Measurements from ENCODE around the gene PARN.

Gene PARN

DNA sequence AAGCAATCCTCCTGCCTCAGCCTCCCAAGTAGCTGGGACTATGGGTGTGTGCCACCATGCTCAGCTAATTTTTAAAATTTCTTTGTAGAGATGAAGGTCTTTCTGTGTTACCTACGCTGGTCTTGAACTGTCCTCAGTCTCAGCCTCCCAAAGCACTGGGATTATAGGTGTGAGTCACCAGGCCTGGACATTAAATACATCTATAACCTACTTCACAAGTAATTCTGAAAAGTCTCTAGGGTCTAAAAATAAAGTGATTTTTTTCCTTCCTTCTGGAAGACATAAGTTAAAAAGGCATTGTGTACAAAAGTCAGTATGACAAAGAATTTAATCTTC is 118.3 kb downstream of the PARN start:
- H3K4me3 ChIP-seq (ENCODE audit: low read depth, low read length), result no peak overlapping the region
- TF ChIP-seq, protein P1, sequence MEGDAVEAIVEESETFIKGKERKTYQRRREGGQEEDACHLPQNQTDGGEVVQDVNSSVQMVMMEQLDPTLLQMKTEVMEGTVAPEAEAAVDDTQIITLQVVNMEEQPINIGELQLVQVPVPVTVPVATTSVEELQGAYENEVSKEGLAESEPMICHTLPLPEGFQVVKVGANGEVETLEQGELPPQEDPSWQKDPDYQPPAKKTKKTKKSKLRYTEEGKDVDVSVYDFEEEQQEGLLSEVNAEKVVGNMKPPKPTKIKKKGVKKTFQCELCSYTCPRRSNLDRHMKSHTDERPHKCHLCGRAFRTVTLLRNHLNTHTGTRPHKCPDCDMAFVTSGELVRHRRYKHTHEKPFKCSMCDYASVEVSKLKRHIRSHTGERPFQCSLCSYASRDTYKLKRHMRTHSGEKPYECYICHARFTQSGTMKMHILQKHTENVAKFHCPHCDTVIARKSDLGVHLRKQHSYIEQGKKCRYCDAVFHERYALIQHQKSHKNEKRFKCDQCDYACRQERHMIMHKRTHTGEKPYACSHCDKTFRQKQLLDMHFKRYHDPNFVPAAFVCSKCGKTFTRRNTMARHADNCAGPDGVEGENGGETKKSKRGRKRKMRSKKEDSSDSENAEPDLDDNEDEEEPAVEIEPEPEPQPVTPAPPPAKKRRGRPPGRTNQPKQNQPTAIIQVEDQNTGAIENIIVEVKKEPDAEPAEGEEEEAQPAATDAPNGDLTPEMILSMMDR (IDR thresholded peaks at IDR 0.05; ENCODE audit: low read depth, low read length), result no peak
- DNase-seq (ENCODE audit: low read depth, low spot score), result no peak
- in situ Hi-C loops (cut with HindIII; ENCODE audit: low sequenced_read_pairs), result no loop called here

DNA sequence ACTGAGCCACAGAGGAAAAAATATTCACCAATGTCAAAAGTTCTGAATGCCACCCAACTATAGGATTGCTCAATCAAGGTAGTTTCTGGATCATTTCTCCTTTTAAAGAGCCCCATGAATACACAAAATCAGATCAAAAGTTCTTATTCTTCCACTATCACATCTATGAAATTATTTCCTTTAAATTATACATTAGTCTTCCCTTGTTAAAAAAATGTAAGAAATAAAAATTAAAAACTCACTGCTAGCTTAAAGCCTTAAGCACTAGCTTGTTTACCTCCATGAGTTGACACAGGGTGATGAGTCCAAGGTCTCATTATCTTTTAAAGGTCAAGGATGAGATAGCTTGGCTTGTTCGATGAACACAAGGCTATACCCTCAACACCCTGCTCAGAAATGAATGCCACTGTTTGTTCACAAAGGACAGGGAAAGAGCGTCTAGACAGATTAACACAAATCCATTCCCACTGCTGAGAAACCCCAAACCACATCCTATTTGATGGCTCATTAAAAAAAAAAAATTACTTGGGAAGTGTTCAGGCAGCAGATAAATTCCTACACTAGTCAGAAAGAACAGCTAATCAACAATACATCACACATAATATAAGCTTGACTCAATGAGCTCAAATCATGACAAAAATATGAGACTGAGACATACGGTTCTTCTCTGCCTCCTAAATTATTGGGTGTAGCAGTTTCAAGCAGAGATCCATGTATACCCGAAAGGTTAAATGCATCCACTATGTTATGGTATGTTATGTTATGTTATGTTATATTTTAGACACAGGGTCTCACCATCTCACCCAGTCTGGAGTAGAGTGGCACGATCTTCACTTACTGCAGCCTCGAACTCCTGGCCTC is 118.9 kb downstream of the PARN start:
- H3K4me3 ChIP-seq (ENCODE audit: low read depth, low read length), result no peak overlapping the region

DNA sequence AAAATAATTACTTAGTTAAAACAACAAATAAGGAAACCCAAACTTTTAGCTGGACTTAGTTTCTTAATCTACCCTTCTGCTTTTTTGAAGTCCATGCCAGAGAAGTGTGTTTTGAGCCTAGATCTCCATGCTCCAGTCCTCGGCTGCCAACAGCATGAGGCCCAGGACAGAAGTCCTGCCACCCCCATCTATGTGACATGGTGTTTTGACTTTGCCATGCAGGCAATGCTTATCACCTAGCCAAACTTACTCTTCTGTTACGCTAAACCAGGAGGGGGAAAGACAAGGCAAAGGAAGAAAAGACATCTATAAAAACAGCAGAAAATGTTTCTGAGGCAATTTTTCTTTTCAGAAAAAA is 119.5 kb downstream of the PARN start:
- no peak overlapping the region for H3K4me3 ChIP-seq (ENCODE audit: low read depth, low read length)
- DNase-seq (ENCODE audit: low read depth, low spot score), result no peak
- in situ Hi-C loops (cut with HindIII; ENCODE audit: low sequenced_read_pairs), result no loop called here
- TF ChIP-seq, protein P1 (IDR thresholded peaks at IDR 0.05; ENCODE audit: low read depth, low read length), result no peak

More for the DNA sequence above, 118.9 kb downstream of the PARN start:
- in situ Hi-C loops (cut with HindIII; ENCODE audit: low sequenced_read_pairs), result no loop called here
- TF ChIP-seq, protein P1 (IDR thresholded peaks at IDR 0.05; ENCODE audit: low read depth, low read length), result no peak
- DNase-seq (ENCODE audit: low read depth, low spot score), result peak; percentile 81

DNA sequence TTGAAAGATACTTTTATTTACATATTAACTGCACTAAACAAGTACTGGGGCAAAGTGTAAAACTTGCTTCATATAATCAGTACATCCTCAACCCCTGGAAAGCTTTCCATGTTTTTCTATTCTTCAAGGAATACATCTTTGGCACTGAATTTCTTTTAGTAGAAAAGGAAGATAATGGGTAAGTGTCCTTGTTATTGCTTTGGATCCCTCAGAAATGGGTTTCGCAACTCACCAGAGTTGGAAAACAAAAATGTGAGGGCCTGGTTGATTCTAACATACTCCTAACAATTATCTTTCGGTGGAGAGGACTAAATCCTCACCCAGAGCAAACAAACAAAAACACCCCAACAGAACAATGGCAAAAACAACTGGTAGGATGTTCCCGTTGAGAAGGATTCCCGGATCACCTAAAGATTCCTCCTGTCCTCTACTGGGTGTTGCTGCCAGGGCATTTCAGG is 120.4 kb downstream of the PARN start:
- in situ Hi-C loops (cut with HindIII; ENCODE audit: low sequenced_read_pairs), result no loop called here
- TF ChIP-seq, protein P1 (IDR thresholded peaks at IDR 0.05; ENCODE audit: low read depth, low read length), result no peak
- no peak for DNase-seq (ENCODE audit: low read depth, low spot score)
- no peak overlapping the region for H3K4me3 ChIP-seq (ENCODE audit: low read depth, low read length)

DNA sequence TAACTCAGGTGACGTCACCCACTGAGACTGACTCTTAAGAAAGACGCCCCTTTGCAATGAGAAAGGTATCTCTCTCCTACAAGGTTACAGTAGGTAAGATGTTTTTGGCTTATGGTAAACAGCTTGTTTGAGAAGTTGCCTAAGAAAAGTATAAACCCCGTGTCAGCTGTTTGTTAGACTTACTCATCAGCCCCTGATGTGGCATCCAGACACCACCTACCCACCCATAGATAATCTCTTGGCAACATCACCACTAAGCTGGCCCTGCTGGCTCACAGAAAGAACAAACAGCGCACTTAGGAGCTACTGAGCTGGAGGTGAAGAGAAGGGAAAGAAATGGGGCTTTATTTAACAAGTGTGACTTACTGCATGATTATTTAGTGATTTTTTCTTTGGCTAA is 121.0 kb downstream of the PARN start:
- in situ Hi-C loops (cut with HindIII; ENCODE audit: low sequenced_read_pairs), result no loop called here
- TF ChIP-seq, protein P1 (IDR thresholded peaks at IDR 0.05; ENCODE audit: low read depth, low read length), result no peak
- DNase-seq (ENCODE audit: low read depth, low spot score), result peak; percentile 64

DNA sequence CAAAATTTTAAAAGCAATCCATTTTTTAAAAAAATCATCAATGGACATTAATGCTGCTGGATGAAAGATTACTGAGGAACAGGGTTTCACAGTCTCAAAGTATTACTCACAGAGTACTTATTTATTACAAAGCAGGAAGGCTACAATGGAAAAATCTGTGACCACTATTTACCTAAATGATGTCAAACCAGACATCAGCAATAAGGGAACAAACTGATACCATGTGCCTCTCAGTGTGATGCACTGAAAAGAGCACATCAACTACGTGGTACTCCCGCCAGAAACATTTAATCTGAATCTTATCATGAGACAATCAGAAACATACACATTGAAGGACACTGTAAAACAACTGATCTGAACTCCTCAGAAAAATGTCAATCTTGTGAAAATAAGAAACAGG is 124.2 kb downstream of the PARN start:
- in situ Hi-C loops (cut with HindIII; ENCODE audit: low sequenced_read_pairs), result no loop called here
- peak; percentile 73 for DNase-seq (ENCODE audit: low read depth, low spot score)
- H3K4me3 ChIP-seq (ENCODE audit: low read depth, low read length), result no peak overlapping the region
- TF ChIP-seq, protein P1 (IDR thresholded peaks at IDR 0.05; ENCODE audit: low read depth, low read length), result no peak

More for the DNA sequence above, 121.0 kb downstream of the PARN start:
- no peak overlapping the region for H3K4me3 ChIP-seq (ENCODE audit: low read depth, low read length)

All from astrocyte of the spinal cord (primary cell).